ENCODE results near the gene TBC1D8. TPM values are rescaled to one million over a fixed set of nuclear protein-coding genes. Genes with fewer than 3 reads are reported as not detected.

Gene TBC1D8
- total and polyA plus RNA-seq, 2 of the 13 experiments (the other 11 are each of a cell fraction or from before 2014, with no cell fraction given) = 45.1 to 95.4 TPM

- TF ChIP-seq ZNF607 (CRISPR knock-in tag; IDR thresholded peaks at IDR 0.05; ENCODE audit: borderline replicate concordance) (peak; percentile 72; the same call in 1 of the 2 replicates), CEBPZ (IDR thresholded peaks at IDR 0.05; ENCODE audit: low read length) (no peak), MXD4 (CRISPR knock-in tag; IDR thresholded peaks at IDR 0.05) (0 out of 2 replicates have a peak, but pooled peaks have one; percentile 78), GFI1 (CRISPR knock-in tag; IDR thresholded peaks at IDR 0.05; ENCODE audit: borderline replicate concordance) (peak; percentile 70; the same call in 1 of the 2 replicates), ZFP36L2 (CRISPR knock-in tag; IDR thresholded peaks at IDR 0.05) (no peak; the same call in 1 of the 2 replicates), PHF5A (CRISPR knock-in tag; IDR thresholded peaks at IDR 0.05; ENCODE audit: low read depth, unreplicated experiment) (peak; percentile 58), EZH2 (conservative IDR thresholded peaks at IDR 0.05; ENCODE audit: low read depth, low read length) (no peak), ZNF609 (CRISPR knock-in tag; IDR thresholded peaks at IDR 0.05; ENCODE audit: borderline replicate concordance) (peak; percentile 80), PLRG1 (conservative IDR thresholded peaks at IDR 0.05) (no peak), BCL3 (CRISPR knock-in tag; IDR thresholded peaks at IDR 0.05) (0 out of 2 replicates have a peak, but pooled peaks have one; percentile 28), ZNF382 (CRISPR knock-in tag; IDR thresholded peaks at IDR 0.05; ENCODE audit: borderline replicate concordance) (no peak), ZSCAN21 (CRISPR knock-in tag; IDR thresholded peaks at IDR 0.05; ENCODE audit: borderline replicate concordance) (peak; percentile 39; the same call in 1 of the 2 replicates), PCBP2 (optimal IDR thresholded peaks at IDR 0.05; ENCODE audit: low read depth, low read length, poor library complexity, severe bottlenecking) (no peak), MLX (CRISPR knock-in tag; IDR thresholded peaks at IDR 0.05) (peak; percentile 86), ZBTB1 (CRISPR knock-in tag; IDR thresholded peaks at IDR 0.05; ENCODE audit: borderline replicate concordance) (0 out of 2 replicates have a peak, but pooled peaks have one; percentile 16), ONECUT2 (CRISPR knock-in tag; IDR thresholded peaks at IDR 0.05) (no peak; the same call in 1 of the 2 replicates), POLR2AphosphoS5 (IDR thresholded peaks at IDR 0.05; ENCODE audit: low read depth, low read length) (peak; percentile 26; the same call in 1 of the 2 replicates), ZNF598 (CRISPR knock-in tag; IDR thresholded peaks at IDR 0.05; ENCODE audit: borderline replicate concordance) (no peak)
Observed at GRCh38 chr2:101120124-101120996, 30.8 kb downstream of the TBC1D8 start (continued).

Data from HepG2 (cell line).